ENCODE results near the gene SUN2.
A peak's percentile ranks its signal among the peaks of the same experiment; 100 is the strongest.
"Not testable (repeated sequence)": the region's sequence is repeated elsewhere in the genome, so short reads cannot be mapped to it uniquely, and the experiment has no call there.

Gene SUN2, protein sequence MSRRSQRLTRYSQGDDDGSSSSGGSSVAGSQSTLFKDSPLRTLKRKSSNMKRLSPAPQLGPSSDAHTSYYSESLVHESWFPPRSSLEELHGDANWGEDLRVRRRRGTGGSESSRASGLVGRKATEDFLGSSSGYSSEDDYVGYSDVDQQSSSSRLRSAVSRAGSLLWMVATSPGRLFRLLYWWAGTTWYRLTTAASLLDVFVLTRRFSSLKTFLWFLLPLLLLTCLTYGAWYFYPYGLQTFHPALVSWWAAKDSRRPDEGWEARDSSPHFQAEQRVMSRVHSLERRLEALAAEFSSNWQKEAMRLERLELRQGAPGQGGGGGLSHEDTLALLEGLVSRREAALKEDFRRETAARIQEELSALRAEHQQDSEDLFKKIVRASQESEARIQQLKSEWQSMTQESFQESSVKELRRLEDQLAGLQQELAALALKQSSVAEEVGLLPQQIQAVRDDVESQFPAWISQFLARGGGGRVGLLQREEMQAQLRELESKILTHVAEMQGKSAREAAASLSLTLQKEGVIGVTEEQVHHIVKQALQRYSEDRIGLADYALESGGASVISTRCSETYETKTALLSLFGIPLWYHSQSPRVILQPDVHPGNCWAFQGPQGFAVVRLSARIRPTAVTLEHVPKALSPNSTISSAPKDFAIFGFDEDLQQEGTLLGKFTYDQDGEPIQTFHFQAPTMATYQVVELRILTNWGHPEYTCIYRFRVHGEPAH

DNA sequence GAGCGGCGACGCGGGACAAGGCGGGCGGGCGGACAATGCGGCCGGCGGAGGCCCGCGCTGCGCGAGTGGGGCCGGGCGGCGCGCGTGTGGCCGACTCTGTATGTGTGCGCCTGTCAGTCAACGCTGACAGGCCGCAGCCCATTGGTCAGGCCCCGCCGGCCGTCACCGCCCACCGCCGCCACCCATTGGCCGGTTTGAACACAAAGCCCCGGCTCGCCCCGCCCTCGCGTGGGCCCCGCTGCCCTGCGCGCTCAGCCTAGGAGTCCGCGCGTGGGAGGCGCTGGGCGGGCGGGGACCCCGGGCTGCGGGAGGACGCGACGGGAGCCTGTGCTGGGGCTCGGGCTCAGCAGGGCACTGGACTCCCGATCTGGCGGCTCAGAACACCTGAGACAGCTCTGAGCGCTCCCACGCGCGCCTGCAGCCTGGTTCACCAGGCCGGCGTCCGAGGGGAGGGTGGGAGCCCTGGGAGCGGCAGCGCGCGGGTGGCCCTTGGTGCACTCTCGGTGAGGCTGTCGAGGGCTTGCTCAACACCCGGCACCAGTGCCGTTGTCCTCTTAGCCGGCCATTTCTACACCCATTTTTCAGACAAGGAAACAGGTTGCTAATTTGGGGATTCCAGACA lies at the start of gene SUN2:
TSS of gene SUN2 (minus strand) at position 88 of the 622 bp plus-strand sequence. CDS start 3,370 bp downstream, outside the sequence.
- DNase-seq: peak; percentile 94

DNA sequence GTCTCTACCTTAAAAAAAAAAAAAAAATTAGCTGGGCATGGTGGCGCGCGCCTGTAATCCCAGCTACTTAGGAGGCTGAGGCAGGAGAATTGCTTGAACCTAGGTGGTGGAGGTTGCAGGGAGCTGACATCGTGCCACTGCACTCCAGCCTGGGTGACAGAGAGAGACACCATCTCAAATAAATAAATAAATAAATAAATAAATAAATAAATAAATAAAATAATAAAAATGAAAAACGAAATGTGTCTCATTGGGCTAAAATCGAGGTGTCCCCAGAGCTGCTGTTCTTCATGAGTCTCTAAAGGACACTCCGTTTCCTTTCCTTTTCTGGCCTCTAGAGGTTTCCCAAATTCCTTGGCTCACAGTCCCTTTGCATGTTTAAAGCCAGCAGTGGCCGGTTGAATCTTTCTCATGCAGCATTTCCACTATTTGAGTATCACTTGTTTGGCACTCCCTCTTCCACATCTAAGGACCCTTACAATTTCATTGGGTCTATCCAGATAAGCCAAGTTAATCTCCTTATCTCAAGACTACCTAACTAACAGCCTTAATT lies 49.3 kb upstream of the SUN2 start:
- DNase-seq: not testable (repeated sequence)

DNA sequence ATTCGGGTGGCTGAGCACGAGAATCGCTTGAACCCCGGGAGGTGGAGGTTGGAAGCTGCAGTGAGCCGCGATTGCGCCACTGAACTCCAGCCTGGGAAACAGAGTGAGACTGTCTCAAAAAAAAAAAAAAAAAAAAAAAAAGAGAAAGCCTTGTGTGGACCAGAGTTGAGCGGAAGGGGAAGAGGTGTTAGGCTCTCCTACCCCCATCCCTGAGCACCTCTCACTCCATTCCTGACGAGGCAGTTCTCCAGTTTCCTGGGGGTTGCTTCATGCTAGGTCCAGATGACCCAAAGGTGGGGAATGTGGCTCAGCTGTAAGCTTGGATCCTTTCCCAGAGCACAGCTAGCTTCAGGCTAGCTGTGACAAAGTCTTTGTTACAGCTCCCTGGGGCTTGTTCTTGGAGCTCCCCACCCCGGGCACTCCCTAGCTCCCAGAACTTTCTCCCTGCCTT lies 46.9 kb upstream of the SUN2 start:
- no peak for DNase-seq

DNA sequence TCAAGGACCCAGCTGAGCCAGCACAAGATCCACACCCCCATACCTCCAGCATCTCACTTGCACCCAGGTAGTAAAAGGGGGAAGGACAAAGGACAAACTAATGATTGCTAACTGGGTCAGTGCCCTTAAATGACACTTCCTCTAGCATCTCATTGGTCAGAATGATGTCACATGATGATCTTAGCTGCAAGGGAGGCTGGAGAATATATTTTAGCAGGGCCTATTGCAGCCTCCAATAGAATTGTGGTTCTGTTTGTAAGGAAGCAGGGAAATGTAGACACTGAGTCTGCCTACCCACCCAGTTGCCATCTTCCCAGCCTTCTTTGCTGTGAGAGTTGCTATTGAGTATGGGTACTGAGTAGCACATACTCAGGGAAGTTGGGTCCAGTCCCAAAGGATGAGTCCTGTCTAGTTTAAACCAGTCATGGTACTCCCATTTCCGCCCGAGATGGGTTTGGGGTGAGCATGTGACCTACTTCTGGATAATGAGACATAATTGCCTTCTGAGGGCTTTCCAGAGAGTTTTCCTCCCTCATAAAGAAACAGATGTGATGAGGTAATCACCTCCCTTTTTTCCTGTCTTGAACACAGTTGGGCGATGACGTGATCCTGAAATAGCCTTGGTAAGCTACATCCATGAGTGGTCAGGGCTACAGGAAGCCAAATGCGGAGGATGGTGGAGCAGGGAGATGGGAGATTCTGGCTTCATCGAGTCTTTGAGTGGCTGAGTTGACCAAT lies 43.6 kb upstream of the SUN2 start:
- DNase-seq: no peak

DNA sequence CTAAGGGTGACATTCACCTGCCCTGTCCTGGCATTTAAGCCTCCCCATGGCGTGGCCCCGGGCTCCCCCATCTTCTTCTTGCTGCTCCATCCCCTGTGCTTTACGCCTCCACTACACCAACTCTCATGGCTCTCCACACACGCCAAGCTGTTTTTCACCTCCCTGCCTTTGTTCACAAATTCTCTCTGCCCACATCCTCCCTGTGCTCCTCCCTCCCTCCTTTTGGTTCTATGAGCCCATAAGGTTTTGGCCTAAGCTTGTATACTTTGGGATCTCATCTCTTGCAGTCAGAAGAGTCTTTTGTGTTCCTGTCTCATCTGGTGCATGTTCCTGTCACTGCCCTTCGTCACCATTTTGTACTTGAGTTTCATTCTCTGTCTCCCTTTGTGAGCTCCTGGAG lies 42.7 kb upstream of the SUN2 start:
- DNase-seq: no peak

DNA sequence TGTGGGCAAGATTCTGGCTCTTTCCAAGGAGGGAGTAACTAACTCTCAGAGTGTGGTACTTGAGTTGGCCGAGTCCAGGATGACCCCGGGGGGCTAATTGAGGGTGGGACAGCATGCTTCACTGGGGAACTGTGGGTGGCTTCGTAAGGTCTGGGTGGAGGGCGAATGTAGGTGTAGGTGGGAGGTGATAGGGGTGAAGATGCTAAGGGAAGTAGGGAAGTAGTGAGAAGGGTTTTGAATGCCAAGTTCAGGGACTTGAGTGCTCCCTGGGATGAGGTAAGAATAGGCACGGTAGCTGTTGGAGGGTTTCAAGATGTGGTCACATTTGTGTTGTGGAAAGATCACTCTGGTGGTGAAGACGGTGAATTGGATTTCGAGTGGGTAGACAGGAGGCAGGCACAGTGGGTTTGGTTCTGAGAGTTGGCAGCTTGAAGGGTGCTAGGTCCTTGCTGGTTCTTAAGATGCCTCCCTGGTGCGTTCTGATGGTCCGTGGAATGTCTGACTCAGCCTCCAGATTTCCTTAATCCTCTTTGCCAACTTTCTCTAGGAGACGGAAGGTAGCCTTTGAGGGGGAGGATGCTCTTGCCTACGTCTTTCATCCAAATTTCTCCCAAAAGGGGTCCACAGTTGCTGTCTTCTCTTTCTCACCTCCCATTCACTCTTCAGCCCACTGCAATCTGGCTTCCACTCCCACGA lies 40.6 kb upstream of the SUN2 start:
- no peak for DNase-seq

DNA sequence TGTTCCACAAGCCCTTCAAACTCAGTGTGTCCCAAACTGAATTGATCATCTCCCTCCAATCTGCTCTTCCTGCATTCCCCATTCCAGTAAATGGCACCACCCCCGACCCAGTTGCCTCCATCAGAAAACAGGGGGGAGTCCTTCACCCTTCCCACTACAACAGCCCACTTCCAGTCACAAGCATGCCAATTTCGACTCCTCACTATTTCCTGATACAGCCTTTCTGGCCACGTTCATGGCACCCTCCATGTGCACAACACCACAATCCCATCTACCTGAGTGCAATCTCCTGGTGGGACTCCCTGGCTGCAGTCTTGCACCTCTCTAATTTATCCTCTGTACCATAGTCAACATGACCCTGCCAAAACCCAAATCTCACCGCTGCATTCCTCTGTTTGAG lies 39.8 kb upstream of the SUN2 start:
- no peak for DNase-seq

DNA sequence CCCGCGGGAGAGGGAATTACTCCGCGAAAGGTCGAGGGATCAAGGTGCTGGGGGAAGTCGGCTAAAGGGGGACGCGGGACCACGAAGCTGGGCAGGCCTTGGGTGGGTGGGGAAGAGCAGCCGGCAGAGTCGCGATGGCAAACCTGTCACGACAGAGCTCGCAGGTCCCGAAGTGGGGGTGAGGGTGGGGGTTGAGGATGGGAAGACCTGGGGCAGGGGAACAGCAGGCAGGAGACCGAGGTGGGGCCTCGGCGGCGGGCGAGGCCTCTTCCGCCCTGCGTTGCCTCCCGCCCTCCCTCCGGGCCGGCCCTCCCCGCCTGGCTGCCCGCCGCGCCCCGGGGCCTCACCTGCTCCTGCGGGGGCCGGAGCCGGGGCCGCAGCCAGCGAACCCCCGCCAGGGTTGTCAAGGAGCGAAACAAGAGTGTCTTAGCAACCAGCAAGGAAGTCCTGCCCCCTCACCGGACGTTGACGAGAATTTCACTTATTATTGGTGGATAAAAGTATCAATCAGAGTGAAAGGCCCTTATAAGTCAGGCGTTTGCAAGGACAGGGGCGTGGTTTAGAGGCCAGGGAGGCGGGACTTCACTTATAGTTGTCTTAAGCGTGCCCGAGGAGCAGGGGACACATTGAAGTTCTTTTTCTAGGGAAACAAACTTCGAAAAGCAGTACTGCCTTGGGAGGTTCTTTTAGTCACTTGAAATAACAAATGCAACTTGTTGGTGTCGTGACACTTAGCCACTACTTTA lies 38.1 kb upstream of the SUN2 start, which contains the start of gene DNAL4:
TSS of gene DNAL4 (minus strand) at position 423 of the 746 bp plus-strand sequence. CDS start 11,412 bp downstream, outside the sequence.
- DNase-seq: peak; percentile 96 to 98

DNA sequence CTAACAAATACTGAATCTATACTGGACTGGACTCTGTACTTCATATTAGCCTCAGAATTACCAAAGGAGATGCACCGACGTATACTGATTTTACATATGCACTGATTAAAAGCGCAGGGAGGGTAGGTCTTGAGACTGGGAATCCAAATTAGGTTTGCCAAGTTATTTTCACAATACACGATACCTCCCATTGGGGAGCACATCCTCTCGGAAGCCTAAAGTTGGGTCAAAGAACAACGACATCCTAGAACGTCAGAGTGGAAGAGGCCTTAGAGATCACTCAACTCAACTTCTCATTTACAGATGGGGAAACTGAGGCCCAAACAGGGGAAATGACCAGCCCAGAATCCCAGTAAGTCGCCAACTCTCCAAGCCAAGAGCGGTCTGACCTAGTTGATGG lies 37.5 kb upstream of the SUN2 start:
- no peak for DNase-seq

DNA sequence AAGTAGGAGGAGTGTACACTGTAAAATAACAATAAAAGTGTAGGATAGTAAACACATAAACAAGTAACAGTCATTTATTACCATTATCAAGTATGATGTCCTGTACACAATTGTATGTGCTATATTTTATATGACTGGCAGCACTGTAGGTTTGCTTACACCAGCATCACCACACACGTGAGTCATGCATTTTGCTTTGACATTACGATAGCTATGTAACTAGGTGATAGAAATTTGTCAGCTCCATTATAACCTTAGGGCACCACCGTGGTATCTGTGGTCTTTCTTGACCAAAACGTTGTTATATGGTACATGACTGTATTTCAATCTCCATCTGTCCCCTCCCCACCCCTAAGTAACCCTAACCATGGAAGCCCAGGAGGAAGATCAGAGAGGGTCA lies 37.0 kb upstream of the SUN2 start:
- no peak for DNase-seq

DNA sequence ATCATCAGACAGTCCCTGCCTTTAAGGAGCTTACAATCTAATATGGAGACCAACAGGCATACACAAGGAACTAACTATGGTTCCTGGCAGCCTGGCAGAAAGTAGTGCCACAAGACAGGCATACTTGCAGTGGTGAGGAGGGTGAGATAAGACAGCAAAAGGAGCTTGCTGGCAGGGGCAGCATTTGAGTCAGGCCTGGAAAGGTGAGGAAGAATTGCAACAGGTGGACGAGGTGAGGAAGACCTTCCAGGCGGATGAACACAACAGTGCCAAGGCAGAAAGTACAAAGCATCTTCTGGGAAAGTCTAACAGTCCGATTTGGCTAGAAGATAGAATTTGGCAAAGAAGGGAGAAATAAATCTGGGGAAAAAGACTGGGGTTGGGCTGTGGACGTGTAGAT lies 33.8 kb upstream of the SUN2 start:
- no peak for DNase-seq

DNA sequence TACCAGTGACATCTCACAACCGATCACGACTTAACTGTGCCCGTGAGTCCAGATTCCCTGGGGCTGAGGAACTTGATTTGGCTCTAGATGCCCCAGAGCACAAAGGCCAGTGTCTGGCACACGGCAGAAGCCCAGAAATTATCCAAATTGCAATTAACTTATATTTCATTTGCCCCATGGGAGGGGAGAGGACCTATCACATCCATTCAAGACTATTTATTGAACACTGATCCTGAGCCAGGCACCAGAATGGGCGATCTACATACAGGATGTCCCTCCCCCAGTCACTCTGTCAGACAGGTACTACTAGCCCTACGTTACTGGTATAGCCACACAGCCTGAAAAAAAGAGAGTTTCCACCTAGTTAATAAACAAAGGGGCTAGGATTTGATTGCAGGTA lies 33.0 kb upstream of the SUN2 start:
- no peak for DNase-seq

DNA sequence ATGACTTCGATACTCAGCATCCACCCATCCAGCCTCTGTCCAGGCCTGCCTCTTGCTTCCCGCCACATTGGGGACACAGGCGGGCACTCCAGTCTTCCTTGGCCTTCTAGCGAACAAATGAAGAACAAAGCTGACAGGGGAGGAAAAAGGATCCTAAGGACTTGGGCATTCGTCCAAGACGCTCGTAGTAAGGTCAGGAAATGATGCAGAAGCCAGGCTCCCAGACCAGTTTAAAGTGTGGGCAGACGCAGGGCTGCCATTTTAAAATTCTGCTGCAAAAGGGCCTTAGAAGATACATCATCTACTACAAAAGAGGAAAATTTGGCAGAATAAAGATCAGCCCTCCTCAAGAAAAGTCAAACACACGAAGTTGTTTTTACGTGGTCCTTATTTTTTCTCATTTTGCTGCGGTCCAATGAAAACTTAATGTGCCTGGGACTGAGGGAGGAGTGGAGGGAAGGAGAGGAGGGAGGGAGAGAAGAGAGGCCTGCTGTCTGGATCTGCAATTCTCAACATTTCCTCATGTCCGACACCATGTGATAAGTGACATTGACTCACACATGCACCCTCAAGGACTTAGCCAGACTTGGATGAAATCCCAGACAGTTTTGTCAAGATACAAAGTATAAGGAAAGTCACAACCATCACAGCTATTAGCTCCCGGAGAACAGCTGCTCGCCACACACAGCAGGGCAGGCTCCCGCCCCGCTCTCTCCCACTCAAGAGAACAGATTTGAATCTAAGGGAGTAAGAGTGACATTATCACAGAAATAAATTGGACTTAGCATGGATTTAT lies 32.4 kb upstream of the SUN2 start:
- DNase-seq: no peak

DNA sequence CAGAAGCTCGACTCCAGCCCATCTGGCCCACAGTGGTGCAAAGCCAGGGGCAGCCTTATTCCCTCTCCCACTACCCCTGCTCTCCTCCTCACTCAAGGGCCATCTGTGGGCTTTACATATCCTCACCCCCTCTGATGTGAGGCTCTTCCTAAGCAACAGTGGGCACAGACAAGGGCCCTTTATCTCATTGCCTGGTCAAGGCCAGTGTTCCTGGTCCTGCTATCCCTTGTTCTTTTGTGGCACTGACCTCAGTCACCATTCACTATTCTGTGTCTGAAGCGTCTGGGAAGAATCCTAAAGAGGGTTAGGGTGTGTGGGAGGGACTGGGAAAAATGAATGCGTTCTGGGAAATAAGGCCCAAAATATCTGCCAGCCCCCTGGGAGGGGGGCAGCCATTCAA lies 30.8 kb upstream of the SUN2 start:
- no peak for DNase-seq

DNA sequence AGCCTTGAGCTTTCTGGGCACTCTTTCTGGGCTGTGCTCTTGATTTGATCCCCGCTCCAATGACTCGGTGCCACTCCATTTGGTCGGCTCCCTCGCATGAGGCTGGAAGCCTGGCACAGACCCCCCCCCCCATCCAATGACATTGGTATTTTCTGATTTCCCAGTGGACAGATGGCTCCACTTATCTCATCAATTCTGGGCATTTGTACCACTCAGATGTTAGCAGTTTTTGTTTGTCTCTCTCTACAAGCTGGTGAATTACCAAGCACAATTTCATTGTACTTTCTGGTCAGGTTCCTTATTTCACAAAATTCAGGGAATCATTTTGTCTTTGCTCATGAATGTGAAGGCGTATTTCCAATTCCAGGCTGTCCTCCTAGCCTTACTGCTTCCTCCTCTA lies 29.1 kb upstream of the SUN2 start:
- no peak for DNase-seq

DNA sequence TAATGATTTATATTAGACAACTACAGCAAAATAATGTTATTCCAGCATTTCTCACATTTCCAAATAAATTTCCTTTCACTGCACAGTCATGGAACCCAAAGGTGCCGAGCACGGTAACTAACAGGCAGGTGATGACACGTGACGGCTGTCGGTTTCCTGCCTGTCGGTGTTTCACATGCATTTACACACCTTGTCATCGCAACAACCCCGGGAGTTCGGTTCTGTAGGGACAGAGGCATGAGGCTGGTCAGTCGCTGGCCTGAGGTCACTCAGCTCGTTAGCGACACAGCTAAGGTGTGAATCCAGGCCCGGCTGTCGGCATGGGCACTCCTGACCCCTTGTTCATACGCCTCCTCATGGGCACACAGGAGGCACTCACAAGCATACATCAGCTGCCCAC lies 28.2 kb upstream of the SUN2 start:
- no peak for DNase-seq

DNA sequence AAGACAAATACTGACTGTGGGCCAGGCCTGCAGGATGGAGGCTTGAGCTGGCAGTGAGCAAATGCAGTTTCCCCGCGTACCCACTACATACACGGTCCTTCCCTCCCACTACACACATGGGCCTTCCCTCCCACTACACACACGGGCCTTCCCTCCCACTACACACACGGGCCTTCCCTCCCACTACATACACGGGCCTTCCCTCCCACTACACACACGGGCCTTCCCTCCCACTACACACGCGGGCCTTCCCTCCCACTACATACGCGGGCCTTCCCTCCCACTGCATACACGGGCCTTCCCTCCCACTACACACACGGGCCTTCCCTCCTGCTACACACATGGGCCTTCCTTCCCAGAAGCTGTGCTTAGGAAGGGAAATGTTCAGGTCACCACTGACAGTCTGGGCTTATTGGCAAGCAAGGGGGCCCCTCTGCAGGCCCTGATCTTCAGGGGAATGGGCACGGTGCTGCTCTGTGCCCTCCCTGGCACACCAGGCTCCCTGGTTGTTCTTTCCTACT lies 27.4 kb upstream of the SUN2 start:
- no peak for DNase-seq

DNA sequence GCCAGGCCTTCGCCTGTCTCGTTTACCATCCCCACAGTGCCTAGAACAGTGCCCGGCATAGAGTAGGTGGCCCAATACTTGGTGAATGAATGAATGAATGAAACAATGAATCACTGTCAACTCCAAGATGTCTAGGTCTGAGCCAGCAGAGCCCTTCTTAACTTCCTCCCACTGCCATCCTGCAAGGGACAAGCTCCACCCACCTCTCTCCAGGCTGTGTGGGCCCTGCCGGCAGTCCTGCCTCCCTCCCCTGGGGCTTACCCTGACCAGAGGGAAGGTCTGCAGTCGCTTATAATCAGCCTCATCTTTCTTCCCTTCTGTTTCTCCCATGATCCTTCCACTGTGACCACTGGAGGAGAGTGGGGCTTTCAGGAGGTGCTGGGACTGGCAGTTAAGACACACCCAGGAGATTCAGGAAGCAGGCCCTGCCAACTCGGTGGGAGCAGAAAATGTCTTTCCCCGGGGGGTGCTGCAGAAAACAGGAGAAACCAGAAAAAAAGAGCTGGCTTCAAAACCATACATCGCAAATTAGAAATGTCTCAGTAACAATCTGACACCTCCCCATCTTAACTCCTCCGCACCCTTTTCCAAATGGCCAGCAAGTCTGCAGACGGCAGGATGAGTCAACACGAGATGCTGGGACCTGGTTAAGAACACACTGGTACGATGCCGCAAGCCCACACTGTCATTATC lies 26.8 kb upstream of the SUN2 start:
- no peak for DNase-seq

DNA sequence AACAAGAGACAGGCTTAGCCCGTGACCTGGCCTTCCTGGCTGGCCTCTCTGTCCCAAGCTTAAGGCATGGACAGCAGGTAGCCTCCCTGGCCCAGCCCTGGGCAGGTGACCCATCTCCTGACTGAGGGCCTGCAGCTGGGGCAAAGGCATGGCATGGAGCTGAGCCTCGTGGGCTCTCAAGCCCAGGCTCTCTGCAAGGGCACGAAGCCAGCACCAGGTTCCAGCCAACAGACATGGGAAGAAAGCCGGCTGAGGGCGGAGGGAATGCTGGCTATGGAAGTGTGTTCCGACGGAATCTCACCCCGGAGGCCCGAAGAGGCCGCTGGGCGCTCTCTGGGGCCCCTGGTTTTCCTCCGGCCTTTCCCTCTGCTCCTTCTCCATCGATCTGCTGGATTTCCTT lies 25.2 kb upstream of the SUN2 start:
- no peak for DNase-seq

Measured in CD4-positive, alpha-beta T cell treated with Interleukin-4 for 1 hour (primary cell).